DOHH2 (cell line): ENCODE results near the gene MED16.

ENCODE experiments used
- CTCF ChIP-seq: fragments of 200-600 bp; sonication (generic); IDR thresholded peaks from one replicate; pipeline ENCODE4 v1.5.1; 2014; ENCODE audit warnings: antibody characterized with exemption, mild to moderate bottlenecking, low read depth, low read length; ENCODE audit not compliant: poor library complexity, severe bottlenecking
- EZH2phosphoT487 ChIP-seq: fragments of 200-600 bp; sonication (generic); IDR thresholded peaks from 2 replicates; pipeline ENCODE4 v1.6.1; 2017; ENCODE audit warnings: borderline replicate concordance, mild to moderate bottlenecking, antibody characterized with exemption, low read length, moderate library complexity, mixed read lengths

- no peak for TF ChIP-seq CTCF
- no peak for TF ChIP-seq EZH2phosphoT487
Observed at GRCh38 chr19:844546-844971, 48.4 kb downstream of the MED16 start.
